ENCODE data around the gene KLHL35. TPM values are rescaled to one million over a fixed set of nuclear protein-coding genes. Genes with fewer than 3 reads are reported as not detected.

Gene KLHL35
- total RNA-seq, 1 donor from 2014 or later: 1.5 TPM

DNA sequence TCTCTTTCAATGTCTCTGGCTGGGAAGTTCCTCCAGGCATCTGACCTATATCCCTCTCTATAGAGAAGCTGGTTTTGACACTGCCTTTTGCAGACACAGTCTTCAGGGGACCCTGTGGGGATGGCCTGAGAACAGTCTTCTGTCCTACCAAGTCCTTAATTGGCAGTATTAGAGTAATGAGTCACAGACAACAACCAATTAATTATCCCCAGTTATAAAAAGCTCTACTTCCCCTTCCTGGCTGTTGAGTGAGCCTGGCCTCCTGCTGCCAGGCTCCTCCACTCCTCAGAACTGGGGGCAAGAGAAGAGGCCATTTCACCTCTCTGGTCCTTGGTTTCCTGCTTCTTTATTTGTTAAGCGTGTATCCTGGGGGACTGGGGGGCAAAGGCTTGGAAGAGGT lies 41.2 kb upstream of the KLHL35 start:
- Histone ChIP-seq H3K4me3 (ENCODE audit: low read depth, low read length) (no peak overlapping the region), H3K27me3 (ENCODE audit: control insufficient read depth, insufficient read depth, low read length) (no peaks in the 10 kb centered on the region), H3K36me3 (ENCODE audit: control insufficient read depth, insufficient read depth, low read length) (no peaks in the 10 kb centered on the region)
- TF ChIP-seq, protein P1, sequence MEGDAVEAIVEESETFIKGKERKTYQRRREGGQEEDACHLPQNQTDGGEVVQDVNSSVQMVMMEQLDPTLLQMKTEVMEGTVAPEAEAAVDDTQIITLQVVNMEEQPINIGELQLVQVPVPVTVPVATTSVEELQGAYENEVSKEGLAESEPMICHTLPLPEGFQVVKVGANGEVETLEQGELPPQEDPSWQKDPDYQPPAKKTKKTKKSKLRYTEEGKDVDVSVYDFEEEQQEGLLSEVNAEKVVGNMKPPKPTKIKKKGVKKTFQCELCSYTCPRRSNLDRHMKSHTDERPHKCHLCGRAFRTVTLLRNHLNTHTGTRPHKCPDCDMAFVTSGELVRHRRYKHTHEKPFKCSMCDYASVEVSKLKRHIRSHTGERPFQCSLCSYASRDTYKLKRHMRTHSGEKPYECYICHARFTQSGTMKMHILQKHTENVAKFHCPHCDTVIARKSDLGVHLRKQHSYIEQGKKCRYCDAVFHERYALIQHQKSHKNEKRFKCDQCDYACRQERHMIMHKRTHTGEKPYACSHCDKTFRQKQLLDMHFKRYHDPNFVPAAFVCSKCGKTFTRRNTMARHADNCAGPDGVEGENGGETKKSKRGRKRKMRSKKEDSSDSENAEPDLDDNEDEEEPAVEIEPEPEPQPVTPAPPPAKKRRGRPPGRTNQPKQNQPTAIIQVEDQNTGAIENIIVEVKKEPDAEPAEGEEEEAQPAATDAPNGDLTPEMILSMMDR (IDR thresholded peaks at IDR 0.05; ENCODE audit: insufficient read depth, low read length, poor library complexity, severe bottlenecking): no peak
- no peak for DNase-seq (ENCODE audit: low read depth)

DNA sequence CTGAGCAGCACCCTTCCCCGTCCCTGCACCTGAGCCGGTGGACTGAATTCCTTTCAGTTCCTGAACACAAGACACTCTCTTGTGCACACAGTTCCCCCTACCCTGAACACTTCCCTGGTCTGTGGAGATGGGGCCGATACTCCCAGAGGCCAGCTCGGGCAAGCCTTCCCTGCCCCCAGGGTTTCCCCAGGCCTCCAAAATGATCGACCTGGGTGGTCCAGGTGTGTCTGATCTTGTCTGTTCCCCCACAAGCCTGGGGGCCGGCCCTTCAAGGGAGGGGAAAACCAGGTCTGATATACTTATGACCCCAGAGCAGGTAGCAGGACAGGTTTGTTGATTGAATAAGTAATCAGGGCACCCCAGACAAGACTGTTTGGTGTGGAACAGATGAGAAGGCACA lies 40.7 kb upstream of the KLHL35 start:
- Histone ChIP-seq H3K27me3 (ENCODE audit: control insufficient read depth, insufficient read depth, low read length) (no peaks in the 10 kb centered on the region), H3K4me3 (ENCODE audit: low read depth, low read length) (no peak overlapping the region), H3K36me3 (ENCODE audit: control insufficient read depth, insufficient read depth, low read length) (no peaks in the 10 kb centered on the region)
- TF ChIP-seq, protein P1 (IDR thresholded peaks at IDR 0.05; ENCODE audit: insufficient read depth, low read length, poor library complexity, severe bottlenecking): no peak
- DNase-seq (ENCODE audit: low read depth): no peak

DNA sequence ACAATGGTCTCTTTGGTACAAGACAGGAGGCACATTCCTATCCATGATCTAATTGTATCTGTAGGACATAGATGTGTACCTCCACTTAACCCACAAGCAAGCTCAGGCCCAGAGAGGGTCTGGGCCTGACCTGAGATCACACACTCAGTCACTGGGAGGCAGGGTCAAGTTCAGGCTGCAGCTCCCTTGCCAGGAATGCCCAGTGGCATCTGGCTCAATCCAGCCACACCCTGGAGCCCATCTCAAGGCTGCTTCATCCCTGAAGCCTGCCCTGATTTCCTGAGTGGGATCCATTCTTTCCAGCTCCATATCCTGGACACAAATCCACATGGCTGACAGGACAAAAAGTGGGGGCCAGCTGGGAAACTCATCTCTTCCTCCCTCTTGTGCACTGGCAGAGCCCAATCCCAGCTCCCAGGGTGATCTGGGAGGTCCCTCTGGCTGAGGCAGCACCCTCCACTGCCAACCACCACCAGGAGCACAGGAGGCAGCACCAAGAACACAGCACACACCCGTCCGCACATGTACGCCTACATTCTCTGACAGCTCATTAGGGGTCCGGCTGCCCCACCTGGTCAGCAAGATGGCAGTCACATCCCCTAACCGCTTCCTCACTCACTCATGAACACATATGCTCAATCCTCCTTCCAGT lies 39.2 kb upstream of the KLHL35 start:
- DNase-seq (ENCODE audit: low read depth): no peak
- Histone ChIP-seq H3K4me3 (ENCODE audit: low read depth, low read length) (no peak overlapping the region), H3K36me3 (ENCODE audit: control insufficient read depth, insufficient read depth, low read length) (no peaks in the 10 kb centered on the region), H3K27me3 (ENCODE audit: control insufficient read depth, insufficient read depth, low read length) (no peaks in the 10 kb centered on the region)
- TF ChIP-seq, protein P1 (IDR thresholded peaks at IDR 0.05; ENCODE audit: insufficient read depth, low read length, poor library complexity, severe bottlenecking): no peak

DNA sequence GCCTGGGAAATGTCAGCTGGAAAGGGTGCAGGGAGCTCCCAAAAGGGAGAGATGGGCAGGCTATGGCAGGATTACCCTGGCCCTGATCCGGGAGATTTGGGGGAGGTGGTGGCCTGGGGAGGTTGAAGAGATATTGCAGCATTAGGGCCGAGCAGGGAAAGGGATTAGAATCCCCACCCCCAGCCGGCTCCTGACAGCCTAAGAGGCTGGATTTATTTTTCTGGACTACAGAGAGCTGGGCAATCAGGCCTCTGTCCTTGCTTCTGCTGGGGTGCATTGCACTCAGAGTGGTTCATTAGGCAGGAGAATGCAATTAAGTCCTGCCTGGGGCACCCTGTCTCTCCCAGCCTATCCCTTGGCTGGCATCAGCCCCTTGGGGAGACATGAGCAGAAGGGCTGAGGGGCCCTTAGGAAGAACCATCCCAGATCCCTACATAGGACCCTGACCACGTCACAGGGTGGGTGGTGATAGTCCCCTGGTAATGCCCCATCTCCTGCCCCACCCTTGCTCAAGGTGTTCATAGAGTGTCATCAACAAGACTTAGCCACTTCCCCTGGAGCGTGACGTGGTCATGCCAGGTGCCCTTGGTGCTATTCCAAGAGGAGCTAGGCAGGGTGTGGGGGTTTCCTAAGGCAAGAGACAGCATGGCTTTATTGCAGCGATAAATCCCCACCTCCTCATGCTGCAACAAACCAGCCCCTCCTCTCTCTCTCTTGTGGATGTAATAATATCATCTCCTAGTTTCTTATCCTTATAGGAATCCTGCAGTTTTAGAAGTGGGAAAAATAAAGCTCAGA lies 38.4 kb upstream of the KLHL35 start:
- no peaks in the 10 kb centered on the region for H3K36me3 ChIP-seq (ENCODE audit: control insufficient read depth, insufficient read depth, low read length)
- no peaks in the 10 kb centered on the region for H3K27me3 ChIP-seq (ENCODE audit: control insufficient read depth, insufficient read depth, low read length)
- TF ChIP-seq, protein P1 (IDR thresholded peaks at IDR 0.05; ENCODE audit: insufficient read depth, low read length, poor library complexity, severe bottlenecking): no peak
- no peak for DNase-seq (ENCODE audit: low read depth)
- H3K4me3 ChIP-seq (ENCODE audit: low read depth, low read length): no peak overlapping the region

DNA sequence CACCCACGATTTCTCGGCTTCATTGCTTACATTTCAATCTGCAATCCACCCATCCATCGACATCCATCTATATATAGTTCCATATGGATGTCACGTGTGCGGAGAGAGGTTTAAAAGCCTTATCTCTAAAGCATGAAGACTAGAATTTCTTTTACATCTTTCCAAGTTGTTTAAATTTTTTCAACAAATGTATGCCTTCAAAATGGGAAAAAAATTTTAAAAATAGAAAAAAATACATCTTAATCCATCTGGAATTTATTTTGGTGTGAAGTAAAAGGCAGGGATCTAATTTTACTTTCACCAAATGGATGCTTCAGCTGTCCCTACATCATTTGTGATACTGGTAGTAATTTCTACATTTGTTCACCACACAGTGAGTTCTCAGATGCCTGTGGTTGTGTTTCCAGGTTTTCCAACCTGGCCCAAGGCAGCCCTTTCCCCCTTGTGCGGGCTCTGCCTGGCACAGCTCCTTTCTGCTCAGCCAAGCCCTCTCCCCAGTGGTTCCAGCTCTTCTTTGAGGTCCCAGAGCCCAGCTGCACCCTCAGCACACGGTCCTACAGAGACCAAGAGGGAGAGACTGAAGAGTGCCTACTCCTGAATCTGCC lies 37.6 kb upstream of the KLHL35 start:
- no peak for DNase-seq (ENCODE audit: low read depth)
- Histone ChIP-seq H3K27me3 (ENCODE audit: control insufficient read depth, insufficient read depth, low read length) (no peaks in the 10 kb centered on the region), H3K36me3 (ENCODE audit: control insufficient read depth, insufficient read depth, low read length) (no peaks in the 10 kb centered on the region), H3K4me3 (ENCODE audit: low read depth, low read length) (no peak overlapping the region)
- TF ChIP-seq, protein P1 (IDR thresholded peaks at IDR 0.05; ENCODE audit: insufficient read depth, low read length, poor library complexity, severe bottlenecking): no peak
